ENCODE measurements around the gene MED12L. TPM values are rescaled to one million over a fixed set of nuclear protein-coding genes. Genes with fewer than 3 reads are reported as not detected.

The MED12L gene
- polyA plus RNA-seq, 4 donors, result 0.50 to 2.7 (median 2.2) TPM

- DNase-seq (ENCODE audit: low read depth in 4 of 4, low spot score in 3 of 4), result no peak
These were observed 392.3 kb downstream of the MED12L start for GRCh38 chr3:151477591-151478334.

DNA sequence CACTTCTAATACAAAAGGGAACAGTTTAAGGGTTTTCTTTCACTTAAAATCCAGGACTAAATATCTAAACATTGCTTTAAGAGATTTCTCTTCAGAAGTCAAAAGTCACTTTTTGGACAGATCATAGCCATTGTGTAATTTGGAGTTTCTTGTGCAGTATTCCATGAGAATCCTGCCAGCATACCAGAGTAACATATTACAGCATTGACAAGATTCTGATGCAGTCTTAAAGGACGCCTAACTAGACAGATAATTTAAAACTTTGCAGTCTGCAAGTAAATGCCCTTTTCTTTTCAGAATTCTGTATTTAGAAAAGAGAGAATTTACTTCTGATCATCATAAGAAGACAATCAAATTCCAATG lies 392.9 kb downstream of the MED12L start:
- no peak for DNase-seq (ENCODE audit: low read depth in 4 of 4, low spot score in 3 of 4)

- no peak for DNase-seq (ENCODE audit: low read depth in 4 of 4, low spot score in 3 of 4)
These were observed 394.0 kb downstream of the MED12L start for GRCh38 chr3:151479452-151479851.

DNA sequence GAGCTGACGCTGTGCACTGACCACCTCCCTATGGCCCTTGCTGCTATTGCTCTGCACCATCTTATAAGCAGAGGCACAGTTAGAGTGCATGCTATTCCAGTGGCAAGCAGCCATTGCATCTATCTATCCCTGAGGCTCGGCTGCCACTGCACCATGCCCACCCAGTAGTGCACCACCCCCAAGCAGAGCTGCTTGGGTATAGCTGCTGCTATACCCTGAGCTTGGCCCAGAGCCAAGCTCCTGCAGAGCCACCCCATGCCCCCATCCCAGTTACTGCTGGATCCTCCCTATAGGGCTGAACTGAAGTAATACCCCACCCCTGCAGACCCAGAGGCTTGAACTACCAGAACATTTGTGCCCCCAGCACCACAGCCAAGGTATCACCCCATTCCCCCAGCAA lies 395.0 kb downstream of the MED12L start:
- DNase-seq (ENCODE audit: low read depth in 4 of 4, low spot score in 3 of 4), result no peak

- DNase-seq (ENCODE audit: low read depth in 4 of 4, low spot score in 3 of 4), result no peak
These were observed 398.0 kb downstream of the MED12L start for GRCh38 chr3:151483488-151483887.

GRCh38 chr3:151483961-151484520 lies 398.6 kb downstream of the MED12L start:
- DNase-seq (ENCODE audit: low read depth in 4 of 4, low spot score in 3 of 4), result no peak

Other genes with a start within 250 kb of the MED12L start
- not detected for gene MINDY4B, start 180.2 kb upstream of the MED12L start, polyA plus RNA-seq (ENCODE audit: insufficient read length in 4 of 4)
- not detected for gene CLRN1, start 112.9 kb upstream of the MED12L start, polyA plus RNA-seq (ENCODE audit: insufficient read length in 4 of 4)
- under 1 TPM in 2 of 4 donors, not detected in 2; 0.24 to 0.48 TPM for gene GPR171, start 117.6 kb downstream of the MED12L start, polyA plus RNA-seq (ENCODE audit: insufficient read length in 4 of 4)
- gene P2RY14, start 192.9 kb downstream of the MED12L start, polyA plus RNA-seq (ENCODE audit: insufficient read length in 4 of 4), result 1 to 10 TPM in 3 of 4 donors, under 1 TPM in 1; 0.52 to 1.6 (median 1.2) TPM
- under 1 TPM in 2 of 4 donors, not detected in 2; 0.14 to 0.24 TPM for gene GPR87, start 231.2 kb downstream of the MED12L start, polyA plus RNA-seq (ENCODE audit: insufficient read length in 4 of 4)
- 1 to 10 TPM in 3 of 4 donors, under 1 TPM in 1; 0.53 to 2.7 (median 1.5) TPM for gene P2RY13, start 243.9 kb downstream of the MED12L start, polyA plus RNA-seq (ENCODE audit: insufficient read length in 4 of 4)

Measured in left renal pelvis (tissue), 4 donors.